GM18909 (cell line): ENCODE results near the gene FBLN5.
"Not testable (repeated sequence)": the region's sequence is repeated elsewhere in the genome, so short reads cannot be mapped to it uniquely, and the experiment has no call there.

Experiments used
- ATAC-seq: cut with Tn5 transposase; IDR thresholded peaks from one replicate; pipeline ENCODE4 v1.9.1; 2021; ENCODE audit warnings: mild to moderate bottlenecking; ENCODE audit not compliant: unreplicated experiment, poor library complexity

Gene FBLN5

DNA sequence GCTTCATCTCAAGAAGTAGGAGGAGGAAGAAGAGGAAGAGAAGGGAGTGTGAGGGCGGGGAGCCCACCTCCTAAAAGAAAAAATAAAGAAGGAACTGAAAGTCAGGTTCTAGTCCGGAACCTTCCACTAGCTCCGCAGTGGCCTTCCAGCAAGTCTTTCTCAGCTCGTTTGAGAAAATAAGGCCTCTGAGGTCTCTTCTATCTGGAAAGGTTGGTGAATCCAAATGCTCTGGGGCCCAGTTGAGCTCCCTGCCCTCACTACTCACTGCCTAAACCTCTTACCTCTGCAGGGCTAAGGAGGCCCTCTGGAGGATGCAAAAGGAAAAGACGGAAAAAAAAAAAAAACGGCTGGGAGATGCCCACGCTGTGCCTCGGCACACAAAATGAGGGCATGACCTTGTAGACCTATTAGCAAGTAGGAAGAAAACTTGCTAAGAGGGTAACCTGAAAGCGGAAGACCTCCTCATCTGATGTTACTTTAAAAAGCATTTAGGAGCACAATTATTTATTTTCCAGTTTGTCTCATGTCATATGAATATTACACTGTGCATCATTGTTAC is 35.9 kb downstream of the FBLN5 start:
- no peak for ATAC-seq

DNA sequence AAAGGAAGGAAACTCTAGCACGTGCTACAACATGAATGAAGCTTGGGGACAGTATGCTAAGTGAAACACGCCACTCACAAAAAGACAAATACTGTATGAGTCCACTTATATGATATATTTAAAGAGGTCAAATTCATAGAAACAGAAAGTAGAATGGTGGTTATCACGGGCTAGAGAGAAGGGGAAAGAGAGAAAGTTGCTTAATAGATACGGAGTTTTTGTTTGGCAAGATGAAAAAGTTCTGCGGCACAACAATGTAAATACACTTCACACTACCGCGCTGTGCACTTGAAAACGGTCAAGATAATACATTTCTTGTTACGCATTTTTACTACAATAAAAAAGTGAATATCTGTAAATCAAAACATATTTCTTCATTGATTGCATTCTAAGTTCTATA is 37.3 kb downstream of the FBLN5 start:
- no peak for ATAC-seq

DNA sequence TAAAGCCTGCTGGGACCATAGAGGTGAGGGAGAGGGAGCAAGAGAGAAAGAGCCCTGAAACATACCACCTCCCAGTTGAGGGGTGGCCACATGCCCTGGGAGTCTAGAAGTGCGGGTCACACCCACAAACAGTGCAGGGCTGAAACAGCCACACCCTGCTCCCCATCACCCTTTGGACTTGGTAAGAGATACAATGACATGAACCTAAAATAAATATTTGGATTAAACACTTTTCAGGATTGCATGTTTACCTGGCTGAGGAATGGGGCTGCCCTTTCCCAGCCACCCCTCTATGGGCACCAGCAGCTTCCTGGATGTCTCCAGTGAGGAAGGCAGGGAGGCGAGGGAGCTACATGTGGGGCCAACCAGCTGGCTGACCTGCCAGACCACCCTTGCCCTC is 41.1 kb downstream of the FBLN5 start:
- ATAC-seq, result no peak

DNA sequence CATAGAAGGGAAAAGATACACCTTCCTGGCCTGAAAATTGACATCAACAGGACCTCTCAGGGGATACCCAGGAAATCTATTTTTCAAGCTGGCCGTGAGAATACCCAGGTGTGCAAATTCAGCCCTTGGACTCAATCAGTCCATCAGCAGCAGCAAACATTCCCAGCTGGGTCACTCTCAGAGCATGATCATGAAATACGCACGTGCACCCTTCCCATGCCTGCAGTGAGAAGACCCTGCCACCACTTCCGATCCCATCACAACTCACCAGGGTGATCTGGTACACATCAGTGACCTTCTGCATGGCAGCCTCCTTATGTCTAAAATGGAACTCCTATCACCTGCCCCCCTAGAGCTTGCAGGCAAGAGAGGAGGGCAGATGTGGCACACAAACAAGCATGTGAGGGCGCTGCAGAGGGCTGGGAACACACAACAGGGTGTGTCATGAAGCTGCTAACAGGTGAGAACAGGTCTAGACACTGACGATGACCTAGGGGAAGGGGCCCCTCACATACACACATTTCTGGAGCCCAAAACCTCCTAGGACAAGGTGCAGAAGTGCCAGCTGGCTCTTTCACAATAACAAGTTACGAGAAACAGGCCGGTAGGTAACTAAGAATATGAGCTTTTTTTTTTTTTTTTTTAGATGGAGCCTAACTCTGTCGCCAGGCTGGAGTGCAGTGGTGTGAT is 42.4 kb downstream of the FBLN5 start:
- ATAC-seq, result no peak

DNA sequence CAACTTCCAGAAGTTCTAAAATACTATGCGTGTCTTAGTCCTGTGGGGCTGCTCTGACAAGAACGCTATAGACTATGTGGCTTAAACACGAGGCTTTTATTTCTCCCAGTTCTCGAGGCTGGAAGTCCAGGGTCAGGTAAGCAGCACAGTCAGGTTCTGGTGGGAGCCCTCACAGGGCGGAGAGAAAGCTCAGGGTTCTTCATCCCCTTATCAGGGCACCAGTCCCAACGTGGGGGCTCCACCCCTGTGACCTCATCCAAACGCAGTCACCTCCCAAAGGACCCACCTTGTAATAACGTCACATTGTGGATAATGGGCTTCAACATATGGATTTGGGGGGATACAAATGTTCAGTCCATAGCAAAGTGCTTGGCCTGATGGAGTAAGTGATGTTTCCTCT is 43.0 kb downstream of the FBLN5 start:
- no peak for ATAC-seq

DNA sequence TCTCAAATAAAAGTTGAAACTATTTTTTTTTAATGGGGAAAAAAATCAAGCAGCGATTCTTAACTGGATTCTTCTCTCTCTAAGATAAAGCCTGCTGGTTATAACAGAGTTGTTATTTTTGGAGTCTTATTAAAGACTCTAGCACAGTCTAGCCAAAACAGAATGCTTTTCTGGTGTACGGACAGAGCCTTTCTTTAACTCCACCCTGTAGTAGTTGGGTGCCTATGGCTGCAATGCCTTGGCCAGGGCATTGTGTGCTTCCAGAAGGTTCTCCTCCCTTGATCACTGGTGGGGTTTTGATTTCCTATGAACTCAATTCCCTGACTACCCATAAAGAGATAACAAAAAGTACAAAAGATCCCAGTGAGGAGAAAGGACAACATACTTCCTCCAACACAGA is 44.4 kb downstream of the FBLN5 start:
- no peak for ATAC-seq

DNA sequence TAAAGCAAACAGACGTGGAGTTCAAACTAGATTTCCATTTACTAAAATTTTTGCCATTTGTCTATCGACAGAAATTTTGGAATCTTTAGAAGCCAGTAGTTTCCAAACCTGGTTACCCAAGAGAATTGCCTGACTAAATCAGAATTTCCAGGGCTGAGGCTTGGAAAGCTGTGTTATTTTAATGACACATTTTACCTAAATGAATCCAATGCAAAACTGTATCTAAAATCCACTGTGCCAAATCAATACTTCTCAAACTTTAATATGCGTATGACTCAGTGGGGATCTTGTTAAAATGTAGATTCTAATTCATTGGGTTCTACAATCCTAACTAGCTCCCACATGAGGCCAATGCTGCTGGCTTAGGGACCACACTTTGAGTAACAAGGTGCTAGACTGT is 45.2 kb downstream of the FBLN5 start:
- no peak for ATAC-seq

DNA sequence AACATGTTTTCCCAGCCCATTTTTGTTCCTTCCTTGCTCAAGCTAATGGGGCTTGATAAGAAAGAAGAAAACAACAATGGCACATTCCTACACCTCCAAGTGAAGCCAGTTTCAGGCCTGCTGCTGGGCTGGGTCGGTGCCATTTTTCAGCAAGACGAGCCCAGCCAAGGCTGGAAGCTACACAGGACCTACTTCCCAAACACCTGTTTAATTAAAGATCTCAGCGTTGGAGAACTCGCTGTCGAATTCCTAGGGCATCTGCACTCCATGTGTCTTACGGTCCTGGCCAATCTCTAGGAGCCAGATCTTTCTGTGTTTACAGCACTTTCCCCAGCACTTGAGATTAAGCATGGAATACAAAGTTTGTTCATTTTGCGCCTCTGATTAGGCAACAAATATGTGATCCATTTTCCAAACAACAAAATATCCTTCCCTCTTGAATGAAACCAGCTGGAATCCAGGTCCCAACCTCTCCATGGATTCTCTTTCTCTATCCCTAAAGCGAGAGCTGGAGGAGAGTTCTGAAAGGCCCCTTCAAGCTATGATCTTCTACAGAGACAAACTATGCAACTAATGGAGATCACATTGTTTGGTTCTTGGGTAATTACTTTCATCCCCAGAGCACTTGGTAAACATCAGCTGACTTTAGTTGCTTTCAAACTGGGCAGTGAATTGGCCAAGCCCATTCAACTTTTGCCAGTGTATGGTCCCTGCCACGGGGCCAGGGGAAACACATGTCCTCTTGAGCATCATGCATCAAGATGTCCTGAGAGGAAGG is 45.9 kb downstream of the FBLN5 start:
- ATAC-seq, result no peak

DNA sequence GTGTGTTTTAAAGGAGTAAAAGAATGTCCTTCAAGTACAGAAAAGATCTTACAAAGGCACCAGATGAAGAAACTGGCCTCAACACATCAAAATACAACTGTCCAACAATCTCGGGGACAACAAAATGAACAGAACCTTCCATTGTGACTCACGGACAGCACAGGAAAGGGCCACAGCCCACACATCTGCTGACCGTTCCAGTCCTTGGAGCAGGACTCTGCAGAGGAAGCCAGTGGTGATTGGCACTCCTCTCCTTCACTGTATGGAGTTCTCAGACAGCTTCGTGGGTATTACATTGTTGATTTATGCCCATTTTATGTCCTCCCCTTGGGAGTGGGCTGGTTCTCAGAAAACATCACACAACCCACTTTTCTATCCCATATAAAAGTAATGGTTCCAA is 47.7 kb downstream of the FBLN5 start:
- ATAC-seq, result no peak

DNA sequence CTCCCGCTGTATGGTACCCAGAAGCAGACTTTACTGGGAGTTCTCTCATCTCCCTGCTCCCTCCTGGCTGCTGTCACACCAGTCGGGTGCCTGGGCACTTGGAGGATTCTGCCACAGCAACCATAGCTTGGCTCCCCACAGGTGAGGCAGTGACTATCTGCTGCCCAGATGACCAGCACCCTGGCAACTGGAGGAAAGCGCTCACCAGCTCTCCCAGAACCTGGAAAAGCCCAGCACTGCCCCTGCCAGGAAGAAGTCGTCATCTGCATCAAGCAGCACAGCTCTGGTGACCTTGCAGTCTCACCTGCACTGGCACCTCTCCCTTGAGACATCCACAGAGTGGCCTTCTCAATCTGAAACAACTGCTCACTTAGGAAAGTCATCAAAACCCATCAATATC is 48.3 kb downstream of the FBLN5 start:
- no peak for ATAC-seq

DNA sequence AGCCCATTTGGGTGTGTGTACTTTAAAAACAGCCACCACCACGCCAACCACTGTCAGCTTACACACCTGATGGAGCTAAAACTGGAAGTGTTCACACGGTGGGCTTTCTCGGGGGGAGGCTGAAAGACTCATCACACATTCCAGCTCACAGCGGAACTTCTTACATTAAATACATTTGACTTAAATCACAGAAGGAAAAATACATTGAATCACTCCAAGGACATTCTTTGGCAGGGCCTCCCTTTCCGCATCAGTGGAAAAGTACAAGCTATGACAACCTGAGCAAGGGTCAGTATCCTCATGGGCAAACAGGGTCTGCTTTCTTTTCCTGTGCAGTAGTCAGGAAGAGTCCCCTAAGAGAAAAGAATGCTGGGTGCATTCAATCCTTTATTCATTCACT is 49.1 kb downstream of the FBLN5 start:
- no peak for ATAC-seq

DNA sequence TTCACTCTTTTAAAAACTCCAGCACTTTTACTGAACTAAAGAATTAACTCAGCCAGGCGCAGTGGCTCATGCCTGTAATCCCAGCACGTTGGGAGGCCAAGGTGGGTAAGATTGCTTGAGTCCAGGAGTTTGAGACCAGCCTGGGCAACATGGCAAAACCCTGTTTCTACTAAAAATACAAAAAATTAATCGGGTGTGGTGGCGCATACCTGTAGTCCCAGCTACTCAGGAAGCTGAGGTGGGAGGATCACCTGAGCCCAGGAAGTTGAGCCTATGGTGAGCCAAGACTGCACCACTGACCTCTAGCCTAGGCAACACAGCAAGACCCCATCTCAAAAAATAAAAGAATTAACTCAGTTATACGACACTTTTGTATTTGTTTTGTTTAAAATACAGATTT is 49.8 kb downstream of the FBLN5 start:
- not testable (repeated sequence) for ATAC-seq

DNA sequence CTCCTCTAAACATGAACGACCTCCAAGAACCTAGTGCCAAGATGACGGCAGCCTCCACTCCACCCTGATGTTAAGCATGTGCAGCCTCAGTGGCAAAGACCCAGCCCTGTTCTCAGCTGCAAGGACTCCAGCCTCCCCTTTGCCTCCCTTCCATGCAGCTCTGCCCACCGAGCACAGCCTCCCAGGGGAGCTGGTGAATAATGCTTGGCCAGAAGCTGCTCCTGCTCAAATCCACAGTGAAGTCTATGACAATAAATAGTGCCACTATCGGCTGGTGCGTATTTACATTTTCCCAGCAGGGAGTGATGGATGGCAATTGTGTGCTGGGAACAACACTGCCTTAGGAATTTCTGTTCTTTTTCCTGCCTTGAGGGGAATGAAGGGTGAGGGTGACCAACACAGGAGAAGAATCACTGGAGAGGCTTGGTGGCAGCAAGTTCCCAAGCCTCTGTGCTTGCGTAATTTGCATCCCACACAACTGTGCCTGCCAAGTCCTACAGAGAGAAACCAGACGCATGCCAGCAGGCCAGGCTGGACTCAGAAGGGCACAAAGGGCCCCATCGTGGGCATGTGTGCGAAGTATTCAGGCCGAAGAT is 50.3 kb downstream of the FBLN5 start:
- ATAC-seq, result no peak

DNA sequence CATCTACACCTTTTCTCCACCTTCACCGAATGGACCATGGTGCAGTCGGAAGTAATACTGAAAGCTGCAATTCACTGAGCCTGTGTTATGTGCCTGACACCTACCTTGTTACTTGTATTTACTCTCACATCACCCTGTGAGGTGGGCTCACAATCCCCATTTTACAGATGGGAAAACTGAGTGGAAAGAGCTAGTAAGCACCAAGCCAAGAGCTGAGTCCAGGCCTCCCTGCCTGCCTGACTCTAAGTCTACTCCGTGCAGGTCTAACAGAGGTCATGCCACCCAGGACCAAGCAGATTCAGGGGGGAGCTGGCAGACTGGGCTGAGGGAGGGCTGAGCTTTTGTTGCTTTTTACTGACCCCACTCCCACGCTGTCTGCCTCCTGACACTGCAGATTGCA is 51.1 kb downstream of the FBLN5 start:
- no peak for ATAC-seq

DNA sequence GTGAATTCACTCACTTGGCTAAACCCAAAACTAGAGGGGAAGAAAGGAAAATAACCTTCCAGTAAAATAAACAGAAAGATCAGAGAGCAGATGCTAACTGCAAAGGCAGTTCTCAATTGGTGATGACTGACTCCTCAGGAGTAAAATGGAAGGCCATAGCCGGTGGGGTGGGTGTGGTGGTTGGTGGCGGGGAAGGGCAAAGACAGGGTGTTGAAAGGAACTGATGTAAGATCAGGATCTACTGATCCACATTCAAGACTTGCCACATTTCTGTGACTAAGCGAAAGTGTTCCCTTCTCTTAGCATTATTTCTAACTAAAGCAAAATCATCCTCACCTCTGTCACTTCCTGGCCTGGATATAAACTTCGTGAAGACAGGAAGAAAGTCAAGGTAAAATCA is 53.8 kb downstream of the FBLN5 start:
- ATAC-seq, result no peak

DNA sequence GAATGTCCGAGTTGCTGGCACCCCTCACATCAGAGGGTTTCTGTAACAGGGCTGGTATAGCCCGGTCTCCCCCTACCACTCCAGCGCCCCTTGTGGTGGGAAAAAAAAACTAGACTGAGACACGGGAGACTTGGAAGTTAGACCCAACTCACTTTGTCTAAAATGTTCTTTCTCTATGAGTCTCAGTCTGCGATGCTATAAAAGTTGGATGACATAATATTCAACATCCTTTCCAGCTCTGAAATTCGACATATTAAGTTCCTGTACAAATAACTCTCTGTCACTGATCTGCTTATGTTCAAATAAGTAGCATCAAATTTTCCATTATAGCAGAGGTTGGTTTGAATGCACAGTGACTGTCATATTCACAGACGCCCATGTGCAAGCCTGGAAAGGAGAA is 54.5 kb downstream of the FBLN5 start:
- no peak for ATAC-seq

DNA sequence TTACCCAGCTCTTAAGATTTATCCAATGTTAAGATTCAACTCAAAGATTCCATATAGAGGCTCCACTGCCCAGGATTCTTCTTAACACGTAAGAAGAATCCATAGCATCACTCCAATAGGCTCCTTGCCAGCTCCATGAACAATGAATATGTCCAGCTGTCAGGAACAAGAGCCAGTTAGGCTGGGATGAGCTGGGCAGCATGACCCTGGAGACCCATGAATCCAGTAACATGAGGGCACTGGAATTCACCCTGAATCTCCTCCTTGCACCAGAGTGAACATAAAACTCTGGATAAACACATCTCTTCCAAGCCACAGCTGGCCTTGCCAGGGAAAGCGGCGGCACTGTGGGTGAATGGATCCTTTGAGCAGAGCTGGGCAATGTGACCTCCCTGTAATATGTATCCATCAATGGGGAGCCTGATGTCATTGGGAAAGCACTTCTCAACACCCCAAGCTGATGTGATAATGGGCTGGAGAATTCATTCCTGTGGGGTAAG is 55.7 kb downstream of the FBLN5 start:
- ATAC-seq, result no peak

DNA sequence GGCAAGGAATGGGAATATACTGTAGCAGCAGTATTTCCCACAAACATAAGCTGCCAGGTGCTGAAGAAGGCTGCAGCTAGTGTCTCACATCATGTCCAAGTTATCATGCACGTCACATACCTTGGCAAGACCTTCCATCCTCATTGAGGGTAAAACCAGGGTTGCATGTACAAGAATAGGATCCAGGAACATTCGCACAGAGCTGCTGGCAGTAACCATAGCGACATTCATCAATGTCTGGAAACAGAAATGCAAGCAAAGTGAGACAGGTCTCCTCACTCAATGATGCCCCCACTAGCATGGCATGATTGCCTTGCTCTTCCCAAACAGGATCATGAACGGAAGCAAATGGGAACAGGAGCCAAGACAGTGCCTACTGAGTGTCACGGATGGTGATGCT is 56.4 kb downstream of the FBLN5 start:
- no peak for ATAC-seq

DNA sequence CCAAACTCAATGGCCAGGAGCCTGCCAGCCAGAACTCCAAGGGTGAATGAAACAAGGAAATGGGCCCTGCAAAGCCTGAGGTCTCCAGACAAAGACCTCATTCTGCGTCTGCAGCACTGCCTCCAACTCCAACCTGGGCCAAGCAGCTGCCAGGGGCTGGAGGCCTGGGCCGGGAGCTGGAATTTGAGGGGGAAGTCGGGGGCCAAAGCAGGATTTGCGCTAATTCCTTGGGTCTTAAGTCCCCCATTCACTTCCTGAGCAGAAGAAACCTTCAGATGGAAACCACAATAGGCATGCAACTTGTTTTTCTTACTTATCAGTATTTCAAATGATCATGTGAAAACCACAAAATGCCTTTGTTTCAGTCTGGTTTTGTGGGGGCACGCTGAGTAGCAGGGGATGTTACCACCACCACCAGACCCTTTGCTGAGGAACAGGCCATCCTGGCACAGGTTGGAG is 57.2 kb downstream of the FBLN5 start:
- ATAC-seq, result no peak

DNA sequence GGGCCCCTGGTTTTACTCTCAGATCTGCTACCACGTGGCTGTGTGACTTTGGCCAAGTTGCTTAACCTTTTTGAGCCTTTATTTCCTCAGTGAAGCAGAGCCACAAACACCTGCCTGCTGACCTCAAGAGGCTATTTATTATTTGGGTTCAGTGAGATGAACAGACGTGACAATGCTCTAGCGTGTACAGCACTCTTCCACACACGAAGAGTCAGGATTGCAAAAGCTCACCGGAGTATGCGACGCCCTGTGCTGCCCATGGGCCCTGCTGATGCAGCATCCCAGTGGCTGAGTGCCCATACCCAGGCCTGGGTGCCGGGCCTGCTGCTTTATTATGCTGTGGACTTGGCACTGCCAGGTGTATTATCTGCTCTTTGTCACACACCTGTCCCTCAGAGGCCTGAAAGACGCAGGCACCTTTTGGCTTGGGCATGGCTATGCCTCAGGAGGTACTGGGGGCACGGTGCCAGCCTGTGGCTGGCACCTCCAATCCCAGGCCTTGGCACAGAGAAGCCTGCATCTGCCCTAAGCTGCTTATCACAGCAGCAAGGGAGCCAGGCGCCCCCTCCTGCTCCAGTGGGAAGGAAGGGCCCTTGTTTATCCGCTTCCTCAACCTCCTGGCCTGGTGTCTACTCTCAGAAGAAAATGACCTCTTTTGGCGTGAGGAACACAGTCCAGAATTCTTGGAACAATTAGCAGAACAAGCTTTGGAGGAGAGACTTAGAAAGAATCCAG is 57.9 kb downstream of the FBLN5 start:
- no peak for ATAC-seq
